SK-N-SH (cell line): ENCODE results near the gene TRAF4.

ENCODE experiments used
- REST ChIP-seq: IDR thresholded peaks from 2 replicates; pipeline ENCODE4 v1.6.1; 2012; ENCODE audit warnings: mild to moderate bottlenecking, low read depth, low read length, moderate library complexity
- TF ChIP-seq, protein P1 (sequence below): fragments of 200-600 bp; sonication (generic); IDR thresholded peaks from 2 replicates; pipeline ENCODE4 v1.6.1; 2017; ENCODE audit warnings: antibody characterized with exemption, mild to moderate bottlenecking, moderate library complexity

DNA sequence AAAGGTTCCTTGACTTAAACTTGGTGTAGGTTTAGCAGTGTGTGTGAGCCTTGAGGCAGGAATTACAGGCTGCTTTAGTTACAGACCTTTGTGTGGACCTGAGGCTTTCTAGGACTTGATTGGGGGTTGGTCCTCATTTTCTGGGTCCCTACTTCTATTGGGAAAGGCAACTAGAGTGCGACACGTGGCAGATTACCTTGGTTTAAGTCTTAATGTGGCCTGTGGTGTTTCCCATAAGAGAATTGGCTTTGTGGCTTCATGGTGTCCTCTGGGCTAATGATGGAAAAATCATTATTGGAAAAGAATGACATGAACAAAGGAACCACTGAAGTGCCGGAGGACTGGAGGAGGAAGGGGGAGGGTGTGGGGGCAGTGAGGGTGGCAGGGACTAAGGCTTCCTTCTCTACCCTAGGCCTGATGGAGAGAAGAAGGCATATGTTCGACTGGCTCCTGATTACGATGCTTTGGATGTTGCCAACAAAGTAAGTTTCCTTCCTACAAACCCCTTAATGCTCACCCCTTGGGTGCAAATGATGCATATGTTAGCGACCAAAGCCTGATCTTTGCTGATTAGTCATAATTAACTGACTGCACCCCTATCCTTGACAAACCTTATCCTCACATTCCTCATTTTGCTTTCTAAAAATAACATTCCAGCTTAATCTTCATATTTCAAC is 20.5 kb upstream of the TRAF4 start:
- no peak for TF ChIP-seq REST
- TF ChIP-seq, protein P1, sequence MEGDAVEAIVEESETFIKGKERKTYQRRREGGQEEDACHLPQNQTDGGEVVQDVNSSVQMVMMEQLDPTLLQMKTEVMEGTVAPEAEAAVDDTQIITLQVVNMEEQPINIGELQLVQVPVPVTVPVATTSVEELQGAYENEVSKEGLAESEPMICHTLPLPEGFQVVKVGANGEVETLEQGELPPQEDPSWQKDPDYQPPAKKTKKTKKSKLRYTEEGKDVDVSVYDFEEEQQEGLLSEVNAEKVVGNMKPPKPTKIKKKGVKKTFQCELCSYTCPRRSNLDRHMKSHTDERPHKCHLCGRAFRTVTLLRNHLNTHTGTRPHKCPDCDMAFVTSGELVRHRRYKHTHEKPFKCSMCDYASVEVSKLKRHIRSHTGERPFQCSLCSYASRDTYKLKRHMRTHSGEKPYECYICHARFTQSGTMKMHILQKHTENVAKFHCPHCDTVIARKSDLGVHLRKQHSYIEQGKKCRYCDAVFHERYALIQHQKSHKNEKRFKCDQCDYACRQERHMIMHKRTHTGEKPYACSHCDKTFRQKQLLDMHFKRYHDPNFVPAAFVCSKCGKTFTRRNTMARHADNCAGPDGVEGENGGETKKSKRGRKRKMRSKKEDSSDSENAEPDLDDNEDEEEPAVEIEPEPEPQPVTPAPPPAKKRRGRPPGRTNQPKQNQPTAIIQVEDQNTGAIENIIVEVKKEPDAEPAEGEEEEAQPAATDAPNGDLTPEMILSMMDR = no peak
